Prostate gland (tissue), 2 donors: ENCODE measurements around the gene DMD. TPM values are rescaled to one million over a fixed set of nuclear protein-coding genes. Genes with fewer than 3 reads are reported as not detected.

Experiments
- DNase-seq: peaks from one replicate; pipeline ENCODE4 v3.0.0-alpha.2; 2019; ENCODE audit warnings: low spot score
- H3K27ac ChIP-seq, 2 donors: fragments of 200-600 bp; sonication (generic); 2 replicates each; pipeline ENCODE4 v1.5.1; 2017 to 2019
- H3K27me3 ChIP-seq: fragments of 200-600 bp; sonication (generic); replicated peaks from 2 replicates; pipeline ENCODE4 v1.5.1; 2019; ENCODE audit not compliant: insufficient read depth
- H3K36me3 ChIP-seq, 2 donors: fragments of 200-600 bp; sonication (generic); 1 replicate in 1 of 2; 2 replicates in 1 of 2; pipeline versions ENCODE4 v1.5.1 to v1.8.1; 2017 to 2019
- H3K4me1 ChIP-seq: fragments of 200-600 bp; sonication (generic); replicated peaks from 2 replicates; pipeline ENCODE4 v1.5.1; 2019
- H3K4me3 ChIP-seq, 2 donors: fragments of 200-600 bp; sonication (generic); 2 replicates each; pipeline ENCODE4 v1.5.1; 2017 to 2019
- H3K9me3 ChIP-seq: fragments of 200-600 bp; sonication (generic); 2 replicates; pipeline ENCODE4 v1.5.1; 2017
- POLR2A ChIP-seq: fragments of 450-650 bp; IDR thresholded peaks from one replicate; pipeline ENCODE4 v1.6.1; 2016; ENCODE audit warnings: antibody characterized with exemption, mild to moderate bottlenecking
- POLR2AphosphoS5 ChIP-seq: sonication (generic); formaldehyde crosslinking; IDR thresholded peaks from one replicate; pipeline ENCODE4 v1.6.1; 2017; ENCODE audit warnings: antibody characterized with exemption
- WGBS: methylation state at CpG from one replicate; pipeline ENCODE4 v1.1.5; 2018; 5-methylcytosine and 5-hydroxymethylcytosine counted together
- intact Hi-C: fragments of 100-400 bp; cut with DNase I; formaldehyde crosslinking; loops from one replicate; pipeline ENCODE4 v1.14.2; 2022
- total RNA-seq, 2 donors: library from RNA; depleted of rRNA; stranded (reverse); fragments of >200 nt; gene quantifications; one replicate each; pipeline ENCODE4 v1.1.0, GENCODE V29; 2016
- TF ChIP-seq, protein P1 (sequence below), 4 experiments: fragments of 200-600 bp in 2 of 4; fragments of 450-650 bp in 2 of 4; sonication (generic) in 2 of 4; IDR thresholded peaks; 1 replicate in 3 of 4; 2 replicates in 1 of 4; pipeline ENCODE4 v1.5.1; 2016 to 2019; ENCODE audit warnings: antibody characterized with exemption in 4 of 4, mild to moderate bottlenecking in 2 of 4, moderate library complexity in 2 of 4

The DMD gene
- total RNA-seq, 2 donors from 2014 or later, result 17.6 to 34.8 TPM

DNA sequence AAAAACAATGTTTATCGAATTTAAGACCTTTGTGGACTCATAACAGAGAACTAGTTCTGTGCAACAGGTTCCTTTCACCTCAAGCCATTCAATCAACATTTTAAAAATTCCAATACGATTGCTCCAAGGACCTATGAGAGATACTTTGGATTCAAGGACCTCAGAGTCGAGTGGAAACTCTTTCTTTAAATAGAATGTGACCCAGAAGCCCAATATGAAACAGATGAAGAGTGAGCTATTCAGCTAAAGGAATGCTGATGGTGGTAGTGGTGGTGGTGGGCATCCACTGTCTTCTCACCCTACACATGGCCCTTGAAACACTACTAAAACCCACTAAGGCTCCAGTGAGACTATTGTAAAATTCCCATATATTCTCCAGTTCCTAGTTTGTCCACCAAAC is 257.2 kb downstream of the DMD start:
- Histone ChIP-seq H3K36me3 (no peaks in the 10 kb centered on the region), H3K27me3 (no peaks in the 10 kb centered on the region), H3K4me1 (no peaks in the 10 kb centered on the region), H3K4me3 (no peak overlapping the region), H3K9me3 (no peaks in the 10 kb centered on the region), H3K27ac (no peak overlapping the region)
- WGBS, result 42% methylated on average over 3 of the region's 3 CpGs
- DNase-seq, result no peak
- intact Hi-C loops, result no loop called here
- TF ChIP-seq, protein P1, sequence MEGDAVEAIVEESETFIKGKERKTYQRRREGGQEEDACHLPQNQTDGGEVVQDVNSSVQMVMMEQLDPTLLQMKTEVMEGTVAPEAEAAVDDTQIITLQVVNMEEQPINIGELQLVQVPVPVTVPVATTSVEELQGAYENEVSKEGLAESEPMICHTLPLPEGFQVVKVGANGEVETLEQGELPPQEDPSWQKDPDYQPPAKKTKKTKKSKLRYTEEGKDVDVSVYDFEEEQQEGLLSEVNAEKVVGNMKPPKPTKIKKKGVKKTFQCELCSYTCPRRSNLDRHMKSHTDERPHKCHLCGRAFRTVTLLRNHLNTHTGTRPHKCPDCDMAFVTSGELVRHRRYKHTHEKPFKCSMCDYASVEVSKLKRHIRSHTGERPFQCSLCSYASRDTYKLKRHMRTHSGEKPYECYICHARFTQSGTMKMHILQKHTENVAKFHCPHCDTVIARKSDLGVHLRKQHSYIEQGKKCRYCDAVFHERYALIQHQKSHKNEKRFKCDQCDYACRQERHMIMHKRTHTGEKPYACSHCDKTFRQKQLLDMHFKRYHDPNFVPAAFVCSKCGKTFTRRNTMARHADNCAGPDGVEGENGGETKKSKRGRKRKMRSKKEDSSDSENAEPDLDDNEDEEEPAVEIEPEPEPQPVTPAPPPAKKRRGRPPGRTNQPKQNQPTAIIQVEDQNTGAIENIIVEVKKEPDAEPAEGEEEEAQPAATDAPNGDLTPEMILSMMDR (IDR thresholded peaks at IDR 0.05), result no peak
- TF ChIP-seq POLR2AphosphoS5 (no peak), POLR2A (no peak)

DNA sequence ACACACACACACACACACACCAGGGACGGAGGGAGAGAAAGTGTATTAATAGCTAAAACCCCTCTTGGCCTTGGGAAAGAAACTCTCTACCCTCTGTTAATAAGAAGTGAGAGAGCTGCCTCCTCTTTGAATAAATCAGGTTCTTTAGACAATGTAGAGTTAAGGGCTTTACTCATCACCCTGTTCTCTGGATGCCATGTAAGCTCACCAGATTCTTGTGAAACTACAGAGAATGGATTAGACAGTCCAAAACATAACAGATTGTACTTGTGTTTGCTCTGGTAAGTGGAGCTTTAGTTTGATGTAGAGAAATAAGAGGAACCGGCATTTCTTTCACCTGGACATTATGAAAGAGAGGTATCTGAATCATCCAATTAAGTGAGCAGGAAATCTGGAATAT is 263.2 kb downstream of the DMD start:
- TF ChIP-seq POLR2A (no peak), POLR2AphosphoS5 (no peak)
- TF ChIP-seq, protein P1 (IDR thresholded peaks at IDR 0.05), result no peak
- WGBS, result 72% methylated on average over 2 of the region's 2 CpGs
- DNase-seq, result no peak
- H3K4me3 ChIP-seq, result no peak overlapping the region
- no peaks in the 10 kb centered on the region for H3K4me1 ChIP-seq
- H3K27ac ChIP-seq, result no peak overlapping the region
- no peaks in the 10 kb centered on the region for H3K36me3 ChIP-seq
- H3K27me3 ChIP-seq, result no peaks in the 10 kb centered on the region
- intact Hi-C loops, result no loop called here
- H3K9me3 ChIP-seq, result no peaks in the 10 kb centered on the region

DNA sequence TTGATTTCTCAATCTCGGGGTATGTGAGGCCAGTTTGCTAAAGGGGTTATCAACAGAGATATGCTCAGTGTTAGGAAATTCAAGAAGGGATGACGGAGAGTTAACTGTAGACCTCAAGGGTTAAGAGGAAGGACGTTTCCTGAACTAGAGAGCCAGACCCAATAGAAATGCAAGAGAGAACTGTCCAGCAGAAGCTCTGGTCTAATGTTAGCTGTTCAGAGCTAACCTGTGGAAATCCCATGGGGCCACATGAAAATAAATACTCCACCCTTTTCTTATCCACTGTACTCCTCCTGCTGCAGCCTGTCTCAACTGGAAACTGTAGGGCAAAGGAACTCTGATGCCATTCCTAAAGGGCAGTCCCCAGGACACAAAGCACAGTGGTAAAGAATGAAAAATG is 274.3 kb downstream of the DMD start:
- TF ChIP-seq, protein P1 (IDR thresholded peaks at IDR 0.05), result no peak
- TF ChIP-seq POLR2AphosphoS5 (no peak), POLR2A (no peak)
- WGBS, result 64% methylated on average over 3 of the region's 3 CpGs
- Histone ChIP-seq H3K4me1 (no peaks in the 10 kb centered on the region), H3K36me3 (no peaks in the 10 kb centered on the region), H3K27me3 (no peaks in the 10 kb centered on the region), H3K4me3 (no peak overlapping the region), H3K27ac (no peak overlapping the region), H3K9me3 (no peaks in the 10 kb centered on the region)
- no peak for DNase-seq
- intact Hi-C loops, result no loop called here

DNA sequence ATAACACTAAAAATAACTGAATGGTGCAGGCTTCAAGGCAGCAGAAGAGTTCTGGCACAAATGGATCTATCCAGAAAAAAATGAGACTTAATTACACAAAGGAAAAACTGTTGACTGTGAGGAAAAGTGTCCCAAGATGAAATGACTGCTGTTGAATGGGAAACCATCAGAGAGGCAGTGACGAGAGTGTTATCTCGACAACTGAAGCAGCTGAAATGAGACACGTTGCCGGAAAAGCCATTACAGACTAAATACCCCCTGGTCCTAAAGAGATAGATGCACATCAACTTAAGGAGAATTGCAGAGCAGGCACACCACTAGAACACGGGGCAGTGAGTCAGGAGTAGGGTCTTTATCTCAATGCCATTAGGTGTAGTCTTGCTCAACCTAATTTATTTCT is 277.8 kb downstream of the DMD start:
- H3K36me3 ChIP-seq, result no peaks in the 10 kb centered on the region
- no peak overlapping the region for H3K27ac ChIP-seq
- no peaks in the 10 kb centered on the region for H3K4me1 ChIP-seq
- no peak overlapping the region for H3K4me3 ChIP-seq
- H3K9me3 ChIP-seq, result no peaks in the 10 kb centered on the region
- TF ChIP-seq, protein P1 (IDR thresholded peaks at IDR 0.05), result no peak
- TF ChIP-seq POLR2A (no peak), POLR2AphosphoS5 (no peak)
- no peaks in the 10 kb centered on the region for H3K27me3 ChIP-seq
- WGBS, result 44% methylated on average over 5 of the region's 5 CpGs
- DNase-seq, result no peak
- intact Hi-C loops, result no loop called here

DNA sequence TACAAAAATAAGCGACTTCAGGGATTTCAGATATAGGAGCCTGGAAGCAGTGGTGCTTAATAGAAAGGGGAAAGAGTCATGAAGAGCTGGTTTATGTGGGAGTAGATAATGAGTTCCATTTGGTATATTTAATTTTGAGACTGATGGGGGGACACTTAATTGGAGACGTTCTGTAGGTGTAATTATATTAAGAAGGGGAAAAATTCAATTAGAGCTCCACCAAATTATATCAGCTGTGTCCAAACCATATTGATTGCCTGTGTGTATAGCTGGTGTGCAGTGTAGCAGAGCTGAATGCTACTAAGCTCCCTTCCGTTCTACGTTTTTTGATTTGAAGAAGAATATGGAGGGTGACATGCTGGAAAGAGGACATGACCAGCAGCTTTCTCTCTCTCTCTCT is 282.3 kb downstream of the DMD start:
- Histone ChIP-seq H3K4me3 (no peak overlapping the region), H3K36me3 (no peaks in the 10 kb centered on the region), H3K27me3 (no peaks in the 10 kb centered on the region), H3K27ac (no peak overlapping the region), H3K9me3 (no peaks in the 10 kb centered on the region), H3K4me1 (no peaks in the 10 kb centered on the region)
- WGBS, result 98% methylated on average over 4 of the region's 4 CpGs
- intact Hi-C loops, result no loop called here
- no peak for DNase-seq
- TF ChIP-seq POLR2A, result no peak
- TF ChIP-seq, protein P1 (IDR thresholded peaks at IDR 0.05), result no peak
- no peak for TF ChIP-seq POLR2AphosphoS5
